H1 (cell line): ENCODE measurements around the gene KRTAP12-3. TPM values are rescaled to one million over a fixed set of nuclear protein-coding genes. Genes with fewer than 3 reads are reported as not detected.

Experiments used
- CTCF ChIA-PET: fragments of 300-600 bp; sonication (Branson Sonifier 250); formaldehyde crosslinking; loops from one replicate; lab custom pipeline; 2021; ENCODE audit not compliant: partially characterized antibody; lab: Charles Lee
- POLR2A ChIA-PET: fragments of 300-600 bp; sonication (Branson Sonifier 250); formaldehyde crosslinking; loops from one replicate; lab custom pipeline; 2021; ENCODE audit warnings: inconsistent platforms; ENCODE audit not compliant: partially characterized antibody; lab: Charles Lee
- DNase-seq, 2 experiments: peaks; one replicate each; pipeline versions ENCODE4 v3.0.0 to v3.0.0-alpha.2; 2010 to 2022; ENCODE audit warnings: low spot score in 2 of 2, low read depth in 1 of 2, mixed read lengths in 1 of 2
- FAIRE-seq: peaks from 2 replicates; lab custom pipeline; 2011; peaks lifted over from hg19 to GRCh38; lab: Jason Lieb, UNC
- H2AFZ ChIP-seq: 2 replicates; pipeline ENCODE4 v1.8.1; 2012; ENCODE audit warnings: low read length, inconsistent platforms
- H2AK5ac ChIP-seq: 2 replicates; pipeline ENCODE4 v1.6.1; 2013; ENCODE audit warnings: low read depth, low read length
- H2BK120ac ChIP-seq: replicated peaks from 2 replicates; pipeline ENCODE3; 2013; ENCODE audit warnings: low read depth, low read length, inconsistent platforms
- H2BK12ac ChIP-seq: 2 replicates; pipeline ENCODE4 v1.6.1; 2013; ENCODE audit warnings: low read depth, low read length
- H2BK15ac ChIP-seq: 2 replicates; pipeline ENCODE4 v1.6.1; 2013; ENCODE audit warnings: low read length
- H2BK20ac ChIP-seq: 2 replicates; pipeline ENCODE4 v1.6.1; 2013; ENCODE audit warnings: low read length
- H2BK5ac ChIP-seq: 2 replicates; pipeline ENCODE4 v1.6.1; 2013; ENCODE audit warnings: low read depth, low read length
- H3K14ac ChIP-seq: 2 replicates; pipeline ENCODE4 v1.6.1; 2013; ENCODE audit warnings: inconsistent platforms; ENCODE audit not compliant: insufficient read length
- H3K18ac ChIP-seq: 2 replicates; pipeline ENCODE4 v1.6.1; 2013; ENCODE audit warnings: low read length; ENCODE audit errors: extremely low read depth
- H3K23ac ChIP-seq: 2 replicates; pipeline ENCODE4 v1.6.1; 2013; ENCODE audit warnings: inconsistent platforms; ENCODE audit not compliant: insufficient read length
- H3K23me2 ChIP-seq: 2 replicates; pipeline ENCODE4 v1.6.1; 2013; ENCODE audit warnings: low read depth, low read length
- H3K27ac ChIP-seq: 2 replicates; pipeline ENCODE4 v1.6.1; 2011; ENCODE audit warnings: low read depth, low read length, inconsistent platforms
- H3K27me3 ChIP-seq, 4 experiments: replicated peaks in 1 of 4; 1 replicate in 1 of 4; 2 replicates in 3 of 4; pipeline versions ENCODE4 v1.6.1 to v1.8.1; 2011 to 2013; ENCODE audit warnings: low read length in 3 of 4, mild to moderate bottlenecking in 3 of 4, inconsistent platforms in 2 of 4, mixed read lengths in 2 of 4, moderate library complexity in 1 of 4; ENCODE audit not compliant: control insufficient read depth in 3 of 4, insufficient read depth in 3 of 4; ENCODE audit errors: extremely low read depth in 1 of 4
- H3K36me3 ChIP-seq, 4 experiments: 2 replicates each; pipeline versions ENCODE4 v1.6.1 to v1.8.1; 2011 to 2013; ENCODE audit warnings: mild to moderate bottlenecking in 4 of 4, low read length in 3 of 4, moderate library complexity in 2 of 4, control low read depth in 1 of 4, inconsistent platforms in 1 of 4; ENCODE audit not compliant: insufficient read depth in 4 of 4, control insufficient read depth in 2 of 4
- H3K4ac ChIP-seq: replicated peaks from 2 replicates; pipeline ENCODE3; 2013; ENCODE audit warnings: low read length, low read depth, mixed read lengths, inconsistent platforms; ENCODE audit not compliant: insufficient read length
- H3K4me1 ChIP-seq, 4 experiments: replicated peaks in 1 of 4; 1 replicate in 1 of 4; 2 replicates in 3 of 4; pipeline versions ENCODE4 v1.6.1 to v1.8.1; 2011 to 2013; ENCODE audit warnings: low read length in 3 of 4, inconsistent platforms in 2 of 4, mixed read lengths in 1 of 4; ENCODE audit not compliant: insufficient read depth in 4 of 4, control insufficient read depth in 3 of 4
- H3K4me2 ChIP-seq, 2 experiments: 2 replicates each; pipeline versions ENCODE4 v1.6.1 to v1.8.1; 2011 to 2013; ENCODE audit warnings: low read depth in 2 of 2, low read length in 2 of 2, control low read depth in 1 of 2, inconsistent platforms in 1 of 2, mild to moderate bottlenecking in 1 of 2; ENCODE audit not compliant: insufficient read depth in 1 of 2
- H3K4me3 ChIP-seq, 4 experiments: fragments of 200-600, 300-600 bp in 1 of 4; sonication (generic), shearing (Covaris generic), sonication (Bioruptor Twin) in 1 of 4; 2 replicates each; pipeline versions ENCODE4 v1.5.1 to v1.8.1; 2011 to 2016; ENCODE audit warnings: low read length in 4 of 4, low read depth in 3 of 4, control low read depth in 2 of 4, inconsistent platforms in 2 of 4, mild to moderate bottlenecking in 2 of 4, mixed read lengths in 1 of 4, moderate library complexity in 1 of 4; ENCODE audit not compliant: insufficient read depth in 2 of 4; ENCODE audit errors: extremely low read depth in 1 of 4
- H3K56ac ChIP-seq: replicated peaks from 2 replicates; pipeline ENCODE3; 2013; ENCODE audit warnings: low read depth, mild to moderate bottlenecking, mixed read lengths, low read length, inconsistent platforms; ENCODE audit not compliant: insufficient read length
- H3K79me1 ChIP-seq: 2 replicates; pipeline ENCODE4 v1.6.1; 2013; ENCODE audit warnings: low read depth, low read length, control low read depth
- H3K79me2 ChIP-seq, 2 experiments: 2 replicates each; pipeline versions ENCODE4 v1.6.1 to v1.8.1; 2012 to 2013; ENCODE audit warnings: low read length in 2 of 2, mild to moderate bottlenecking in 2 of 2, inconsistent platforms in 1 of 2; ENCODE audit not compliant: insufficient read depth in 2 of 2, control insufficient read depth in 1 of 2
- H3K9ac ChIP-seq, 4 experiments: replicated peaks in 1 of 4; 1 replicate in 1 of 4; 2 replicates in 3 of 4; pipeline versions ENCODE4 v1.6.1 to v1.8.1; 2011 to 2013; ENCODE audit warnings: low read depth in 3 of 4, low read length in 3 of 4, control low read depth in 2 of 4, mild to moderate bottlenecking in 2 of 4, moderate library complexity in 2 of 4, inconsistent platforms in 1 of 4; ENCODE audit errors: extremely low read depth in 1 of 4
- H3K9me3 ChIP-seq, 2 experiments: 2 replicates each; pipeline versions ENCODE4 v1.6.1 to v1.8.1; 2012 to 2013; ENCODE audit warnings: mild to moderate bottlenecking in 2 of 2, moderate library complexity in 2 of 2, control low read depth in 1 of 2, inconsistent platforms in 1 of 2, low read depth in 1 of 2, low read length in 1 of 2, mixed read lengths in 1 of 2; ENCODE audit not compliant: insufficient read depth in 2 of 2
- H4K20me1 ChIP-seq, 2 experiments: replicated peaks in 1 of 2; 2 replicates each; pipeline versions ENCODE3 to v1.8.1; 2011 to 2013; ENCODE audit warnings: inconsistent platforms in 2 of 2, low read length in 2 of 2, mild to moderate bottlenecking in 1 of 2; ENCODE audit not compliant: insufficient read depth in 2 of 2, control insufficient read depth in 1 of 2
- H4K5ac ChIP-seq: 2 replicates; pipeline ENCODE4 v1.6.1; 2013; ENCODE audit warnings: low read length, low read depth, mixed read lengths, inconsistent platforms; ENCODE audit not compliant: insufficient read length
- H4K8ac ChIP-seq: 2 replicates; pipeline ENCODE4 v1.8.0; 2013; ENCODE audit warnings: mild to moderate bottlenecking, moderate library complexity, low read length, inconsistent platforms; ENCODE audit not compliant: insufficient read depth; ENCODE audit errors: extremely low read depth
- H4K91ac ChIP-seq: replicated peaks from 2 replicates; pipeline ENCODE3; 2013; ENCODE audit warnings: low read length, mixed read lengths, inconsistent platforms; ENCODE audit not compliant: insufficient read length
- ASH2L ChIP-seq: fragments of 200-600, 300-600 bp; sonication (generic); IDR thresholded peaks from one replicate; pipeline ENCODE4 v1.7.1; 2017; ENCODE audit warnings: low read length
- FOSL1 ChIP-seq: IDR thresholded peaks from 2 replicates; pipeline ENCODE4 v1.6.1; 2011; ENCODE audit warnings: mild to moderate bottlenecking, low read depth, low read length, moderate library complexity; ENCODE audit not compliant: insufficient read depth
- KDM1A ChIP-seq: fragments of 200-600, 300-600 bp; sonication (generic); IDR thresholded peaks from 2 replicates; pipeline ENCODE4 v1.7.1; 2016; ENCODE audit warnings: mild to moderate bottlenecking, low read length, borderline replicate concordance
- NANOG ChIP-seq: IDR thresholded peaks from 2 replicates; pipeline ENCODE4 v1.6.1; 2011; ENCODE audit warnings: low read length, low read depth, mild to moderate bottlenecking, inconsistent platforms; ENCODE audit not compliant: insufficient read depth, poor library complexity, severe bottlenecking
- NRF1 ChIP-seq: IDR thresholded peaks from 2 replicates; pipeline ENCODE4 v1.6.1; 2011; ENCODE audit warnings: mild to moderate bottlenecking, low read depth, low read length, improper control_type of control experiment
- RFX5 ChIP-seq: IDR thresholded peaks from 2 replicates; pipeline ENCODE4 v1.6.1; 2011; ENCODE audit warnings: low read depth, low read length, improper control_type of control experiment, borderline replicate concordance
- SAP30 ChIP-seq: fragments of 300-600 bp; sonication (generic); IDR thresholded peaks from 2 replicates; pipeline ENCODE4 v1.7.1; 2012; ENCODE audit warnings: low read length, moderate library complexity, mild to moderate bottlenecking, inconsistent platforms; ENCODE audit not compliant: insufficient read depth, insufficient replicate concordance
- polyA plus RNA-seq, 7 experiments: library from polyadenylated mRNA; depleted of rRNA in 3 of 7; stranded (reverse) in 5 of 7; unstranded in 2 of 7; fragments of >200 nt in 5 of 7; fragments of 200-250 nt in 2 of 7; gene quantifications; 1 replicate in 5 of 7; 2 replicates in 1 of 7; 4 replicates in 1 of 7; pipeline versions ENCODE4 v1.2.1 to v1.2.3, GENCODE V29; 2011 to 2013; ENCODE audit warnings: missing spikeins in 2 of 7, mixed read lengths in 2 of 7
- total RNA-seq: library from RNA; stranded (reverse); fragmentation: NEBNext Ultra II Directional; extraction: Animal tissue kit (Norgen Biotek cat#: 25700); gene quantifications from 2 replicates; pipeline ENCODE4 v1.2.1, GENCODE V29; 2021

The KRTAP12-3 gene
- total and polyA plus RNA-seq, 2 of the 8 experiments (the other 6 are each of a cell fraction or from before 2014, with no cell fraction given): not detected

- no peak overlapping the region for H2AFZ ChIP-seq
- no peak overlapping the region for H3K27ac ChIP-seq
- FAIRE-seq: no peak
- H3K4ac ChIP-seq: no peak overlapping the region
- no peak overlapping the region for H2AK5ac ChIP-seq
- no peak overlapping the region for H4K8ac ChIP-seq
- no peak overlapping the region for H3K18ac ChIP-seq
- no peak overlapping the region for H2BK120ac ChIP-seq
- H3K36me3 ChIP-seq: no peaks in the 10 kb centered on the region
- H3K79me1 ChIP-seq: no peaks in the 10 kb centered on the region; the same call in 1 of the 2 replicates
- H2BK20ac ChIP-seq: no peak overlapping the region
- CTCF ChIA-PET: no interaction called here
- H3K23me2 ChIP-seq: no peaks in the 10 kb centered on the region
- no peaks in the 10 kb centered on the region for H4K20me1 ChIP-seq
- no peaks in the 10 kb centered on the region for H3K79me2 ChIP-seq
- no peaks in the 10 kb centered on the region for H3K27me3 ChIP-seq
- POLR2A ChIA-PET: no interaction called here
- no peak overlapping the region for H3K56ac ChIP-seq
- H3K4me1 ChIP-seq: no peaks in the 10 kb centered on the region; a peak in 2 of 7 replicates
- TF ChIP-seq SAP30 (no peak), NRF1 (no peak), KDM1A (no peak), ASH2L (no peak), FOSL1 (no peak), RFX5 (no peak), NANOG (no peak)
- no peak overlapping the region for H2BK15ac ChIP-seq
- H3K4me2 ChIP-seq: no peak overlapping the region
- H3K14ac ChIP-seq: no peak overlapping the region
- H3K23ac ChIP-seq: no peak overlapping the region
- no peak overlapping the region for H2BK12ac ChIP-seq
- H3K4me3 ChIP-seq: no peak overlapping the region
- H4K5ac ChIP-seq: no peak overlapping the region
- peaks cover 18 to 19% of the 10 kb centered on the region in 2 experiments for H3K9me3 ChIP-seq
- no peak overlapping the region for H3K9ac ChIP-seq
- H2BK5ac ChIP-seq: no peak overlapping the region
- H4K91ac ChIP-seq: no peak overlapping the region
- no peak for DNase-seq
Observed at GRCh38 chr21:44623575-44623974, 34.2 kb upstream of the KRTAP12-3 start.
